OCI-LY7 (cell line): Measurements from ENCODE around the gene SATB2.

Source experiments
- CTCF ChIP-seq: fragments of 200-600 bp; sonication (generic); conservative IDR thresholded peaks from 2 replicates; pipeline ENCODE4 v1.5.1; 2014; ENCODE audit warnings: mild to moderate bottlenecking, antibody characterized with exemption, low read length, moderate library complexity, mixed read lengths
- EZH2phosphoT487 ChIP-seq: fragments of 200-600 bp; sonication (generic); IDR thresholded peaks from 2 replicates; pipeline ENCODE4 v1.6.1; 2018; ENCODE audit warnings: low read depth, borderline replicate concordance, mild to moderate bottlenecking, mixed run types, antibody characterized with exemption, low read length, moderate library complexity, mixed read lengths

GRCh38 chr2:199366406-199366805 lies 91.3 kb downstream of the SATB2 start:
- TF ChIP-seq CTCF (no peak), EZH2phosphoT487 (no peak)
